Measurements from ENCODE around the gene AMPD3.

DNA sequence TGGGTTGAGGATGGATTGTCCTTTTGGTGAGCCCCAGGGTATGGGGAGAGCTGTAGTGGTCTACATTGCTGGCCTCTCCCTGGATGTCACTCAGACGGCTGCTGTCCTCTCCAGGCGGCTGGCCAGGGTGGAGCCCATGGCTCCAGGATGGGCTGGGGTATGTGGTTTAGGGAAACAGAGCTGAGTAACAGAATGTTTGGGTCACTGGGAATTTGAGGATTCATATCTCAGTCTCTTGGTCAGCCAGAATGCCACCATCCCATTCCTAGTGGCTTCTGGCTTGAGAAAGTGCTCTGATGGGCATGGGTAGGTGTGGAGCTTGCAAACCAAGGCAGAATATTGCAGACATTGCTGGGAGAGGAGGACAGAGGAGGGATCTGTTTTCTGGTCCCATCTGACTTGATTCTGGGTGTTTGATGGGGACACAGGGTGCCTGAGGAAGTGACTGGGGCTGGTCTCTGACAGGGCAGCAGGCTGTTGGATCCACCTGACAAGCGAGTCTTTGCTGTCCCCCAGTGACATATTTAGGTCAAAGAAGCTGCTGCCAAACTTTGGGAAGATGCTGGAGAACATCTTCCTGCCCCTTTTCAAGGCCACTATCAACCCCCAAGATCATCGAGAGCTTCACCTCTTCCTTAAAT lies 41.4 kb downstream of the AMPD3 start:
- TF ChIP-seq CTCF (IDR thresholded peaks at IDR 0.05) (no peak), POLR2A (IDR thresholded peaks at IDR 0.05) (no peak)

All from uterus (tissue), 2 donors.